Hepatocyte (in vitro differentiated cells): ENCODE results near the gene PAM.

ENCODE experiments used
- EZH2 ChIP-seq: fragments of 200-600 bp; sonication (generic); IDR thresholded peaks from 2 replicates; pipeline ENCODE4 v1.6.1; 2016; ENCODE audit warnings: antibody characterized with exemption, mild to moderate bottlenecking, borderline replicate concordance
- EZH2phosphoT487 ChIP-seq: fragments of 200-600 bp; sonication (generic); IDR thresholded peaks from one replicate; pipeline ENCODE4 v1.6.1; 2018; ENCODE audit warnings: antibody characterized with exemption, mild to moderate bottlenecking, low read depth, moderate library complexity; ENCODE audit not compliant: unreplicated experiment, severe bottlenecking
- TF ChIP-seq, protein P1 (sequence below): fragments of 200-600 bp; sonication (generic); IDR thresholded peaks from 2 replicates; pipeline ENCODE4 v1.5.1; 2016; ENCODE audit warnings: antibody characterized with exemption, mild to moderate bottlenecking; ENCODE audit not compliant: poor library complexity

DNA sequence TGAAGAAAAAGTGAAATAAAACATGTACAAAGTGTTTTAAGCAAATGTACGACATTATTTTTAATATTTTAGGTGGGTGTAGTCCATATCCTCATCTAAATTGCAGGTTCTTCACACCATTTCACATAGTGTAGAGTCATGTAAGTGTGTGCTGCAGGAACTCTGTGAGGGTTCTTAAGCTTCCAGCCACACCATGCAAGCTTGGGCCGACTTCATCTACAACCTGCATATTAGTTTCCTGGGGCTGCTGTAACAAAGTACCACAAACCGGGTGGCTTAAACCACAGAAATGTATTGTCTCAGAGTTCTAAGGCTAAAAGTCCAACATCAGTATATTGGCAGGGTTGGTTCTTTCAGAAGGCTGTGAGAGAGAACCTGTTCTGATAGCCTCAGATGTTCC lies 10.2 kb downstream of the PAM start:
- TF ChIP-seq, protein P1, sequence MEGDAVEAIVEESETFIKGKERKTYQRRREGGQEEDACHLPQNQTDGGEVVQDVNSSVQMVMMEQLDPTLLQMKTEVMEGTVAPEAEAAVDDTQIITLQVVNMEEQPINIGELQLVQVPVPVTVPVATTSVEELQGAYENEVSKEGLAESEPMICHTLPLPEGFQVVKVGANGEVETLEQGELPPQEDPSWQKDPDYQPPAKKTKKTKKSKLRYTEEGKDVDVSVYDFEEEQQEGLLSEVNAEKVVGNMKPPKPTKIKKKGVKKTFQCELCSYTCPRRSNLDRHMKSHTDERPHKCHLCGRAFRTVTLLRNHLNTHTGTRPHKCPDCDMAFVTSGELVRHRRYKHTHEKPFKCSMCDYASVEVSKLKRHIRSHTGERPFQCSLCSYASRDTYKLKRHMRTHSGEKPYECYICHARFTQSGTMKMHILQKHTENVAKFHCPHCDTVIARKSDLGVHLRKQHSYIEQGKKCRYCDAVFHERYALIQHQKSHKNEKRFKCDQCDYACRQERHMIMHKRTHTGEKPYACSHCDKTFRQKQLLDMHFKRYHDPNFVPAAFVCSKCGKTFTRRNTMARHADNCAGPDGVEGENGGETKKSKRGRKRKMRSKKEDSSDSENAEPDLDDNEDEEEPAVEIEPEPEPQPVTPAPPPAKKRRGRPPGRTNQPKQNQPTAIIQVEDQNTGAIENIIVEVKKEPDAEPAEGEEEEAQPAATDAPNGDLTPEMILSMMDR, result no peak
- TF ChIP-seq EZH2 (no peak), EZH2phosphoT487 (no peak)
